ENCODE data around the gene LMTK2. TPM values are rescaled to one million over a fixed set of nuclear protein-coding genes. Genes with fewer than 3 reads are reported as not detected.
A peak's percentile ranks its signal among the peaks of the same experiment; 100 is the strongest.

The LMTK2 gene
- total and polyA plus RNA-seq, 2 donors (not counting 1 experiment from before 2014, with no cell fraction given) = 4.9 to 13.1 TPM

GRCh38 chr7:98130959-98131358 is 24.3 kb downstream of the LMTK2 start:
- Histone ChIP-seq H3K27ac (ENCODE audit: low read length in 2 of 2) (no peak overlapping the region), H3K9ac (ENCODE audit: low read length) (no peak overlapping the region), H3K9me3 (ENCODE audit: control extremely low read depth in 1 of 3, control insufficient read depth in 2 of 3, insufficient read depth in 1 of 3, low read length in 2 of 3) (peaks cover 0 to 8% (median 0%) of the 10 kb centered on the region in 3 donors), H3K79me2 (ENCODE audit: control insufficient read depth, insufficient read depth, low read length) (peaks cover 49% of the 10 kb centered on the region), H3K4me2 (replicated peaks; ENCODE audit: low read depth, low read length, poor library complexity, severe bottlenecking) (no peak overlapping the region), H3K4me3 (ENCODE audit: control extremely low read depth in 1 of 5, extremely low read depth in 1 of 5, insufficient read depth in 1 of 5, low read depth in 2 of 5, low read length in 4 of 5) (no peak overlapping the region), H3K36me3 (replicated peaks in 1 of 2; ENCODE audit: control extremely low read depth in 1 of 2, control insufficient read depth in 1 of 2, extremely low read depth in 1 of 2, insufficient read depth in 2 of 2, low read length in 1 of 2) (no peaks in the 10 kb centered on the region), H3K4me1 (ENCODE audit: control insufficient read depth in 2 of 2, insufficient read depth in 2 of 2, low read length in 2 of 2) (peaks cover 47 to 58% of the 10 kb centered on the region in 2 donors), H2AFZ (ENCODE audit: insufficient read depth, low read depth, low read length, poor library complexity, severe bottlenecking) (no peak overlapping the region), H3K27me3 (replicated peaks in 1 of 4; ENCODE audit: control extremely low read depth in 1 of 4, control insufficient read depth in 3 of 4, insufficient read depth in 4 of 4, low read length in 3 of 4) (peaks cover 0 to 80% (median 62%) of the 10 kb centered on the region in 4 experiments), H4K20me1 (ENCODE audit: control insufficient read depth, insufficient read depth, low read length, poor library complexity, severe bottlenecking) (peaks cover 100% of the 10 kb centered on the region)
- Mint-ChIP-seq H3K4me1 (peaks cover 44% of the 10 kb centered on the region), H3K9me3 (ENCODE audit: insufficient read depth) (no peaks in the 10 kb centered on the region), H3K27me3 (peaks cover 67% of the 10 kb centered on the region), H3K4me3 (no peak overlapping the region), H3K27ac (no peak overlapping the region)
- ChIA-PET POLR2A (no interaction called here), CTCF (interaction anchor here (4.0 to 5.8 kb wide), 2 partner anchors 36 to 109 kb away, joined by 15 to 40 read pairs; no protein-coding TSS in a partner anchor)
- WGBS (ENCODE audit: insufficient coverage) = 100% methylated on average over 1 of the region's 4 CpGs
- intact Hi-C loops (cut with micrococcal nuclease) = no loop called here
- DNase-seq = no peak
- ATAC-seq (ENCODE audit: low read depth) = no peak
- TF ChIP-seq CTCF (IDR thresholded peaks at IDR 0.05) = no peak
- TF ChIP-seq EZH2 (IDR thresholded peaks at IDR 0.05; ENCODE audit: borderline replicate concordance, insufficient read depth, low read depth, low read length, poor library complexity, severe bottlenecking) = no peak

GRCh38 chr7:98133181-98133580 is 26.5 kb downstream of the LMTK2 start:
- H3K27me3 Mint-ChIP-seq = peaks cover 57% of the 10 kb centered on the region
- Histone ChIP-seq H4K20me1 (ENCODE audit: control insufficient read depth, insufficient read depth, low read length, poor library complexity, severe bottlenecking) (peaks cover 100% of the 10 kb centered on the region), H3K27ac (ENCODE audit: low read length in 2 of 2) (no peak overlapping the region), H3K4me1 (ENCODE audit: control insufficient read depth in 2 of 2, insufficient read depth in 2 of 2, low read length in 2 of 2) (peaks cover 69 to 81% of the 10 kb centered on the region in 2 donors), H3K9ac (ENCODE audit: low read length) (no peak overlapping the region), H3K36me3 (replicated peaks in 1 of 2; ENCODE audit: control extremely low read depth in 1 of 2, control insufficient read depth in 1 of 2, extremely low read depth in 1 of 2, insufficient read depth in 2 of 2, low read length in 1 of 2) (no peaks in the 10 kb centered on the region), H3K4me3 (ENCODE audit: control extremely low read depth in 1 of 5, extremely low read depth in 1 of 5, insufficient read depth in 1 of 5, low read depth in 2 of 5, low read length in 4 of 5) (peak overlapping the region in 1 of 5 experiments; percentile 5), H3K79me2 (ENCODE audit: control insufficient read depth, insufficient read depth, low read length) (peaks cover 43% of the 10 kb centered on the region), H3K27me3 (replicated peaks in 1 of 4; ENCODE audit: control extremely low read depth in 1 of 4, control insufficient read depth in 3 of 4, insufficient read depth in 4 of 4, low read length in 3 of 4) (peaks cover 0 to 74% (median 52%) of the 10 kb centered on the region in 4 experiments), H3K4me2 (replicated peaks; ENCODE audit: low read depth, low read length, poor library complexity, severe bottlenecking) (peak overlapping the region; percentile 61), H3K9me3 (ENCODE audit: control extremely low read depth in 1 of 3, control insufficient read depth in 2 of 3, insufficient read depth in 1 of 3, low read length in 2 of 3) (peaks cover 0 to 7% (median 0%) of the 10 kb centered on the region in 3 donors), H2AFZ (ENCODE audit: insufficient read depth, low read depth, low read length, poor library complexity, severe bottlenecking) (no peak overlapping the region)
- ChIA-PET CTCF (interaction anchor here (0.8 to 5.8 kb wide), 8 partner anchors 9 to 111 kb away, joined by 3 to 40 read pairs (median 4); partner anchors contain the start of gene LMTK2), POLR2A (no interaction called here)
- peak overlapping the region; percentile 75 for H3K4me3 Mint-ChIP-seq
- no peak overlapping the region for H3K27ac Mint-ChIP-seq
- peaks cover 63% of the 10 kb centered on the region for H3K4me1 Mint-ChIP-seq
- DNase-seq (peak; percentile 85), ATAC-seq (ENCODE audit: low read depth) (peak; percentile 80)
- intact Hi-C loops (cut with micrococcal nuclease) = loop anchor here (1.0 to 2.0 kb wide), 2 partner anchors 14 to 69 kb away; no protein-coding TSS in a partner anchor
- no peak for TF ChIP-seq EZH2 (IDR thresholded peaks at IDR 0.05; ENCODE audit: borderline replicate concordance, insufficient read depth, low read depth, low read length, poor library complexity, severe bottlenecking)
- no peak for TF ChIP-seq CTCF (IDR thresholded peaks at IDR 0.05)
- WGBS (ENCODE audit: insufficient coverage) = no CpG with 5 or more reads among the region's 4 CpGs
- no peaks in the 10 kb centered on the region for H3K9me3 Mint-ChIP-seq (ENCODE audit: insufficient read depth)

Measured in B cell (primary cell).